GM21528 (cell line): ENCODE data around the gene AQP6.
A peak's percentile ranks its signal among the peaks of the same experiment; 100 is the strongest.

Experiments
- ATAC-seq: cut with Tn5 transposase; IDR thresholded peaks from one replicate; pipeline ENCODE4 v1.9.1; 2021; ENCODE audit warnings: mild to moderate bottlenecking, moderate library complexity; ENCODE audit not compliant: unreplicated experiment, low FRiP score

The AQP6 gene

DNA sequence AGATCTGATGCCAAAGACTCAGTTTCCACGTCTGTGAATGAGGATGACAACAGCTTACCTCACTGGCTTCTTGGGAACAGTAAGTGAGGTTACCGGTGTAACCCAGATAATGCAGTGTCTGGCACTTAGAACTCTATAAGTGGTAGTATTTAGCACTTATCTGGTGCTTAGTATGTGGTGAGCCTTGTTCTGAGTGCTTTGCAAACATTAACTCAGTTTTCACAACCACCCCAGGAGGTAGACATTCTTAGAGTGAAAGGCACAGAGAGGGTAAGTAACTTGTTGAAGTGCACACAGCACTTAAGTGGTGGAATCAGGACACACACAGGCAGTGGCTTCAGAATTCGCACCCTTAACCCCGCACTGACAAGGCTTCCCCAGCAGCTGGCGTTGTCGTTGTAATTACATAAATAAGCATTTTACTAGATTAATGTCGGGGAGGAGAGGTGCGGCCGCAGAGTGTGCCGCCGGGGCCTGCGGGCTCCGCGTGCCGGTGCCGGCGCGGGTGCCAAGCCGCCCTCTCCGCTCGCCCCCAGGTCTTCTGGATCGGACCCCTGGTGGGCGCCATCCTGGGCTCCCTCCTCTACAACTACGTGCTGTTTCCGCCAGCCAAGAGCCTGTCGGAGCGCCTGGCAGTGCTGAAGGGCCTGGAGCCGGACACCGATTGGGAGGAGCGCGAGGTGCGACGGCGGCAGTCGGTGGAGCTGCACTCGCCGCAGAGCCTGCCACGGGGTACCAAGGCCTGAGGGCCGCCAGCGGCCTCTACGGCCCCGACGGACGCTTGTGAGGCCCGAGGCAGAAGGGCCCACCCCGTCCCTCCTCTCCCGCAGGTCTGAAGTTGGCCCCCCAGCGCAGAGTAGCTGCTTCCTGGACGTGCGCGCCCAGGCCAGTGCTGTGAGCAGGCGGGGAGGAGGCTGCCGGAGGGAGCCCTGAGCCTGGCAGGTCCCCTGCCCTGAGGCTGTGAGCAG is 17.6 kb upstream of the AQP6 start:
- ATAC-seq = no peak

DNA sequence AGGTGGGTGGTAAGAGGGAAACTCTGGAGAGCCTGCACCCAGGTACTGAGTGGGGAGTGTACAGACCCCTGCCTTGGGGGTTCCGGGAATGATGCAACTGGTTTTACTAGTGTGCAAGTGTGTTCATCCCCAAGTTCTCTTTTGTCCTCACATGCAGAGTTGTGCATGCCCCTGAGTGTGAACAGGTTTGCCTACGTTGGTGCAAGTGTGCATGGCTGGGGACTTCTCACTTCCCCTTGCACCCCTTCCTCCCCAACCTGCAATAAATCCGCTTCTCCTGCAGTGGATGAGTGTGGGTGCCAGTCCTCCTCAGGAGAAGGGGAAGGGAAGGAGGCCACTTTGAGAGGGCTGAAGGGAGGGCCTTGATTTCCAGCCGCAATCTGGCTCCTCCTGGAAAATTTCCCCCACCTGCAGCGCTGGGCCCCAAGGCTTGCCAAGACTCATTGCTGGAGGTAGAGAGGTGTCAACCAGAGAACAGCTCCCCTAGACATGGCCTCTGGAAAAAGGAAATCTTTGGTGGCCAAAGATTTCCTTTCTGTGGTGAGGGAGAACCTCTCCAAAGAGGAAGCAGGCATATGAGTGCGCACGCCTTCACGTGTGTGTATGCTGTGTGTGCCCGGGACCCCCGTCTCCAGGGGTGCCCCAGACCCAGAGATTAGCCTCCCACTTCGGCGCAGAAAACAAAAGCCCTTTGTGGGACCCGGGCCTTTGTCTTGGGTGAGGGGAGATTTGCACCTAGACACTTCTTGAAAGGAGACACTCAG is 16.7 kb upstream of the AQP6 start:
- no peak for ATAC-seq

GRCh38 chr12:49956663-49957569 is 15.8 kb upstream of the AQP6 start:
- ATAC-seq = no peak

DNA sequence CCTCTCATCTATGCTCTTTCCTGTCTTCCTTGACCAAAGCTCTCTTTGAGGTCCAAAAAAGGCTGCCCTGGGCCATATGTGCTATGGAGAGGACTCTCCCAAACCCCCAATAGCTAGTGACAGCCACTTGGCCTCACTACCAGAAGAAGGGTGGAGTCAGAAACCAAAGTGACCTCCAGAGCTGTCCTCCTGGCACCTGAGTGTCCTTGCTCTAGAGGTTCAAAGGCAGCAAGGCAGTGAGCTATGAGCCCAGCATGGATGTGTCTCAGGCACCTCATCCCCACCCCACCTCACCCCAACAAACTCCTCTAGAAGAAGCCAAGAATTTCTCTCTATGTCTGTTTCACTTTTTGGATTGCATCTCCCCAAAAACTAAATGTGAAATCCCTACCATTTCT is 15.2 kb upstream of the AQP6 start:
- ATAC-seq = no peak

GRCh38 chr12:49959685-49960473 is 12.9 kb upstream of the AQP6 start:
- no peak for ATAC-seq

DNA sequence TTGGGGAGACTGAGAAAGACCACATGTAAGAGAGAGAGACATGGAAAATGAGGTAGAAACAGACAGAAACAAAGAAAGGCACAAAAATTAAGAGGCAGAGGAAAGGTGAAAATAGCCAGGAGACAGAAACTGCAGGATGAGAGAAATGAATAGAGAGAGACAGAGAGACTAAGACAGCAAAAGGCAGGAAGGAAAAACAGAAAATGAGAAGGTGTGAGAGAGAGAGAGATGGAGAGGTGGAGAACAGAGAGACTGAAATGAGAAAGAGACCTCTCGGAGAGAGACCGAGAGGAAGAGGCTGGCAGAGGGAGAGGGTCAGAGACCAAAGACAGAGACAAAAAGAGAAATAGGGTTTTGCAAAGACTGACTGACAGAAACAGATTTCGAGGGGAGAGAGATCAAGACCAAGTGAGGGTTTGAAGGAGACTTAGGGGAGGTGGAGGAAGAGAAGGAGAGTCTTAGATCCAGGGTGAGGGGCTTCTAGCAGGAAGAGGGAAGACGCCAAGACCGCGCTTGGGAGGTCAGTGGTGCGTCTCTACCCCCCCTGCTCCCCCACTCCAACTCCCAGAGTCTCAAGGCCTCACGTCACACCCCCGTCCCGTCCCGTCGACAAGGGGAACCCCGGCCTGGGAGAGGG is 12.2 kb upstream of the AQP6 start:
- ATAC-seq = no peak

GRCh38 chr12:49961111-49961922 is 11.4 kb upstream of the AQP6 start, which contains the start of gene AQP5:
Gene AQP5 (plus strand): TSS chr12:49961872. CDS start chr12:49962018, 146 bp downstream.
- ATAC-seq = no peak

DNA sequence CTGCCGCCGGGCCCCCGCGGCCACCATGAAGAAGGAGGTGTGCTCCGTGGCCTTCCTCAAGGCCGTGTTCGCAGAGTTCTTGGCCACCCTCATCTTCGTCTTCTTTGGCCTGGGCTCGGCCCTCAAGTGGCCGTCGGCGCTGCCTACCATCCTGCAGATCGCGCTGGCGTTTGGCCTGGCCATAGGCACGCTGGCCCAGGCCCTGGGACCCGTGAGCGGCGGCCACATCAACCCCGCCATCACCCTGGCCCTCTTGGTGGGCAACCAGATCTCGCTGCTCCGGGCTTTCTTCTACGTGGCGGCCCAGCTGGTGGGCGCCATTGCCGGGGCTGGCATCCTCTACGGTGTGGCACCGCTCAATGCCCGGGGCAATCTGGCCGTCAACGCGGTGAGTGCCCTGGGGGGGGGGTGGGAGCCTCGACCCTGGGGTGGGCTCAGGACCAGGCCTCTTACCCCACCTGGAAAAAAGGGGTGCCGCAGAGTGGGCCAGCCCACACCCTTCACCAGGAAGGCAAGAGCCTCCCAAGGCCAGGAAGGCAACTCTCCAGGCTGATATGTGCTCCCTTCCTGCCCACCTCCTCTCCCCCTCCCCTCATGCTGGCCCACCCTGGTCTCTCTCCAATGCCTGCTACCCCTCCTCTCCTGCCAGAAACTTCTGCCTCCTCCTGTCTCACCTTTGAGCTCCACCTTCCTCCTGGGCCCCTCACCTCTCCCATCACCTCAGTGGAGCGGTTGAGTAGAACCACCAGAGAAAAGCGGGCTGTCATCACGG is 10.6 kb upstream of the AQP6 start:
- ATAC-seq = no peak

GRCh38 chr12:49962861-49963765 is 9.6 kb upstream of the AQP6 start:
- ATAC-seq = no peak

DNA sequence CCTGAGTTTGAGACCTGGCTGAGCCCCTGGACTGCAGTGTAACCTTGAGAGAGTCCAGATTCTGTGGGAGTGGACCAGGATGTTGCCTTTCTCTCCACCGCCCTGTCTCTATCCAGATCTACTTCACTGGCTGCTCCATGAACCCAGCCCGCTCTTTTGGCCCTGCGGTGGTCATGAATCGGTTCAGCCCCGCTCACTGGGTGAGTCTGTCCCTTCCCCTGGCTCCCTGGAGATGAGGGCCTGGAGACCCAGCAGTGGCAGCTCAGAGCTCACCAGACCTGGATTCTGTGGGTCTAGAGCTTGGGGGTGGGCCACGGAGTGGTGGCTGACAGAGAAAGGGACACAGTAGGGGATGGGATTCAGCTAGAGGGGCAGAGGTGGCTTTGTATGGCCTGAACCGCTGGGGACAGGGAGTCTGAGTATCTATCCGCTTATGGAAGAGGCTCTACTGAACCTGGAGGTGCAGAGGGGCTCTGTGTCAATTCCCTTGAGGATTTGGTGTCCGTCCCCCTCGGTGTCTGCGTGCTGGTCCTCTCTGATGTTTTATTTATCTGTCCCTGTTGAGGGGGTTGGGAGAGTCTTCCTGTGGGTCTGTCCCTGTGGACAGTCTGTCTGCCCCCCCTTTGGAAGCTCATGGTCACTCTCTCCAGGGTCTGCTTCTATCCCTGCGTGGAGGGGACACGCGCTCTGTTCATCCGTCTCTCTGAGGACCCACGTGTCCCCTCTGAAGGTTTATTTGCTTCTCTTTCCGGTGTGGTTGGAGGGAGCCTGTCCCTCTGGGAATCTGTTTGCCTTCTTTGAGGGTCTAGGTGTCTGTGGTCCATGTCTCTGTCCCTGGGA is 8.6 kb upstream of the AQP6 start:
- ATAC-seq = no peak

- no peak for ATAC-seq
Observed at GRCh38 chr12:49964849-49965624, 7.7 kb upstream of the AQP6 start.

DNA sequence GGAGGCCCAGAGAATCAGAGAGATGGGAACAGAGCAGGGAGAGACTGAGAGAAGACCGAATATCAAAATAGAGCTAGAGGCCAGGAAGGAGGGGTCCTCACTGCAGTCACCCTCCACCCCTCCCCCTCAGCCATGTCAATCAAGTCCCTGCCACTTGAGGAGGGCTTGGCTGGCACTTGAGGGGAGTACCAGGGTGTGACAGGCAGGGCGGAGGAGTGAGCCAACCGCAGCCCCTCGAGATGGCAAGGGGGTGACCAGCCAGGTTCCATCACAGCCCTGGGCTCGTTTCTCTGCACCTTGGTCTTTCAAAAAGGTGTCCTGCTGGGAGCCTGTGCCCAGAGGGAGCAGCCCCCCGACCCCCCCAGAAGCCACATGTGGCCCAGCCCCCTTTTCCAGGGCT is 6.9 kb upstream of the AQP6 start:
- no peak for ATAC-seq

DNA sequence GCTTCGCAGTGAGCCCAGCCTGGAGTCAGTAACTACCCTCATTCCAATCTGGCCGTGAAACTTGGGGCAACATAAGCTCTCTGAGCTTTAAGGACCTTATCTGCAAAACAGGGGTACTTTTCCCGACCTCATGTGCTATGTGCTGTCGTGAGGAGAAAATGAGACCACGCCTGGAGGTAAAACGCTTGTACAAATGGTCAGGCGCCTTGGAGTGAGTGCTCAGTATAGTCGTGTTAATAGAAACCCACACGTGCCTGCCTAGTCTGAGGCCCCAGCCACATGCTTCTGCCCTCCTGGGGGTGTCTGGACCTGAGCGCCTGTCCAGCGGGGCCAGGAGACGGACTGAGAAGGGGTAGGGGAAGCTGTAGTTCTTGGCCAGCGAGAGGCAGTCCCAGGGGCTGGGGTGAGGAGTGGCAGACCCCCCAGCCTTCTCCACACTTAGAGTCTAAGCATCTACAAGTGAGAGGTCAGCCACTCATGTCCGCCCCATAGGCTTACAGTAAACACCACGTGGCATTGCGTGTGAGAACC is 6.2 kb upstream of the AQP6 start:
- ATAC-seq = no peak

GRCh38 chr12:49967042-49967776 is 5.5 kb upstream of the AQP6 start:
- peak; percentile 62 for ATAC-seq
